HEK293T (cell line): ENCODE results near the gene NPPC.

Source experiments
- ARNT ChIP-seq: fragments of 450-650 bp; IDR thresholded peaks from 2 replicates; pipeline ENCODE4 v1.6.1; 2017; ENCODE audit warnings: mild to moderate bottlenecking
- BHLHE40 ChIP-seq: fragments of 450-650 bp; IDR thresholded peaks from 2 replicates; pipeline ENCODE4 v1.6.1; 2016; ENCODE audit warnings: mild to moderate bottlenecking, moderate library complexity, borderline replicate concordance
- ELF4 ChIP-seq: fragments of 450-650 bp; IDR thresholded peaks from 2 replicates; pipeline ENCODE4 v1.6.1; 2017; ENCODE audit warnings: antibody characterized with exemption
- FOXA1 ChIP-seq: fragments of 450-650 bp; IDR thresholded peaks from 2 replicates; pipeline ENCODE4 v1.6.1; 2016; ENCODE audit warnings: mild to moderate bottlenecking
- FOXK2 ChIP-seq: fragments of 450-650 bp; IDR thresholded peaks from 2 replicates; pipeline ENCODE4 v1.6.1; 2016; ENCODE audit warnings: mild to moderate bottlenecking
- FOXM1 ChIP-seq: fragments of 450-650 bp; IDR thresholded peaks from 2 replicates; pipeline ENCODE4 v1.6.1; 2017; ENCODE audit warnings: mild to moderate bottlenecking, borderline replicate concordance
- HDGF ChIP-seq: fragments of 450-650 bp; IDR thresholded peaks from 2 replicates; pipeline ENCODE4 v1.6.1; 2017; ENCODE audit warnings: antibody characterized with exemption, borderline replicate concordance
- L3MBTL2 ChIP-seq: fragments of 450-650 bp; conservative IDR thresholded peaks from 2 replicates; pipeline ENCODE4 v1.6.1; 2016; ENCODE audit warnings: mild to moderate bottlenecking
- LEF1 ChIP-seq: fragments of 450-650 bp; IDR thresholded peaks from 2 replicates; pipeline ENCODE4 v1.6.1; 2017; ENCODE audit warnings: mild to moderate bottlenecking, borderline replicate concordance
- NFRKB ChIP-seq: fragments of 450-650 bp; IDR thresholded peaks from 2 replicates; pipeline ENCODE4 v1.6.1; 2016; ENCODE audit warnings: mild to moderate bottlenecking, moderate library complexity
- SP1 ChIP-seq: fragments of 450-650 bp; IDR thresholded peaks from 2 replicates; pipeline ENCODE4 v1.6.1; 2017
- SUZ12 ChIP-seq: fragments of 450-650 bp; IDR thresholded peaks from 2 replicates; pipeline ENCODE4 v1.6.1; 2016; ENCODE audit warnings: mild to moderate bottlenecking
- TARDBP ChIP-seq: fragments of 450-650 bp; IDR thresholded peaks from 2 replicates; pipeline ENCODE4 v1.6.1; 2016
- ZNF384 ChIP-seq: fragments of 450-650 bp; IDR thresholded peaks from 2 replicates; pipeline ENCODE4 v1.6.1; 2016

DNA sequence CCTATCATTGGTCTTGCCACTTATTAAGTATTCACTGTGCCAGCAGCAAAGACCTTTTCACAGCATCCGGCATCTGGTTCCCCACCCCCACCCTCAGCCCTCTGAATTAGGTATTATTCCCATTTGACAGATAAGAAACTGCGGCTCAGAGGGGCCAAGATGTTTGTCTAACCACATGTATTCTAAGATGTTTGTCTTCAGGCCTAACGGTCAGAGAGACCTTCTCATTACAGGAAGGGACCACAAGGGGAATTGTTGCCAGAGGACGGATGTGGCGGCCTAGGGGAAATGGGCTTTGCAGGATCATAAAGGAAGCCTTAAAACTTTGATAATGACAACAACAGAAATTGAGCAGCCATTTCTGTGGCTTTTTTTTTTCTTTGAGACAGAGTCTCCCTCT, 16.6 kb downstream of the NPPC start:
- TF ChIP-seq LEF1 (no peak), FOXA1 (no peak), SUZ12 (no peak), SP1 (no peak), ARNT (no peak), ZNF384 (no peak), NFRKB (no peak), L3MBTL2 (no peak), ELF4 (no peak), TARDBP (no peak), FOXM1 (no peak), FOXK2 (no peak), BHLHE40 (no peak), HDGF (no peak)
